Keratinocyte (primary cell): ENCODE measurements around the gene SLC44A1. TPM values are rescaled to one million over a fixed set of nuclear protein-coding genes. Genes with fewer than 3 reads are reported as not detected.

Source experiments
- DNase-seq: peaks from one replicate; pipeline ENCODE4 v3.0.0-alpha.2; 2011; ENCODE audit warnings: low read depth, missing footprints, low spot score
- FAIRE-seq: peaks from 2 replicates; lab custom pipeline; 2011; peaks lifted over from hg19 to GRCh38; lab: Jason Lieb, UNC
- H2AFZ ChIP-seq: 2 replicates; pipeline ENCODE4 v1.6.0; 2012; ENCODE audit warnings: low read length, control low read depth, inconsistent platforms; ENCODE audit not compliant: control insufficient read depth
- H3K27ac ChIP-seq: 2 replicates; pipeline ENCODE4 v1.5.1; 2011; ENCODE audit warnings: low read length; ENCODE audit not compliant: control insufficient read depth, insufficient read depth
- H3K27me3 ChIP-seq: 3 replicates; pipeline ENCODE4 v1.6.0; 2011; ENCODE audit warnings: low read length; ENCODE audit not compliant: control insufficient read depth, insufficient read depth; ENCODE audit errors: extremely low read depth
- H3K36me3 ChIP-seq, 2 experiments: 2 replicates in 1 of 2; 3 replicates in 1 of 2; pipeline ENCODE4 v1.5.1; 2011; ENCODE audit warnings: low read length in 2 of 2, mild to moderate bottlenecking in 1 of 2; ENCODE audit not compliant: control insufficient read depth in 2 of 2, insufficient read depth in 2 of 2; ENCODE audit errors: extremely low read depth in 1 of 2
- H3K4me1 ChIP-seq: 3 replicates; pipeline ENCODE4 v1.5.1; 2011; ENCODE audit warnings: low read length; ENCODE audit not compliant: control insufficient read depth, insufficient read depth; ENCODE audit errors: extremely low read depth
- H3K4me2 ChIP-seq: 3 replicates; pipeline ENCODE4 v1.6.0; 2011; ENCODE audit warnings: low read depth, low read length; ENCODE audit not compliant: control insufficient read depth, insufficient read depth; ENCODE audit errors: extremely low read depth
- H3K4me3 ChIP-seq, 3 experiments: fragments of 200-600 bp in 1 of 3; sonication (generic) in 1 of 3; 2 replicates in 2 of 3; 3 replicates in 1 of 3; pipeline ENCODE4 v1.5.1; 2011 to 2016; ENCODE audit warnings: low read length in 3 of 3, mild to moderate bottlenecking in 3 of 3, control low read depth in 2 of 3, inconsistent platforms in 1 of 3, low read depth in 1 of 3, mixed read lengths in 1 of 3, mixed run types in 1 of 3, moderate library complexity in 1 of 3; ENCODE audit not compliant: control insufficient read depth in 2 of 3, insufficient read depth in 2 of 3; ENCODE audit errors: extremely low read depth in 1 of 3
- H3K79me2 ChIP-seq: 2 replicates; pipeline ENCODE4 v1.6.0; 2012; ENCODE audit warnings: low read length; ENCODE audit not compliant: control insufficient read depth, insufficient read depth
- H3K9ac ChIP-seq: 3 replicates; pipeline ENCODE4 v1.6.0; 2011; ENCODE audit warnings: low read length; ENCODE audit not compliant: control insufficient read depth, insufficient read depth; ENCODE audit errors: extremely low read depth
- H3K9me1 ChIP-seq: 3 replicates; pipeline ENCODE4 v1.6.0; 2011; ENCODE audit warnings: low read length; ENCODE audit not compliant: control insufficient read depth, insufficient read depth; ENCODE audit errors: extremely low read depth
- H3K9me3 ChIP-seq: 2 replicates; pipeline ENCODE4 v1.5.1; 2012; ENCODE audit warnings: low read depth, low read length; ENCODE audit not compliant: control insufficient read depth
- H4K20me1 ChIP-seq: 3 replicates; pipeline ENCODE4 v1.6.0; 2011; ENCODE audit warnings: low read length; ENCODE audit not compliant: control insufficient read depth, insufficient read depth; ENCODE audit errors: extremely low read depth
- CTCF ChIP-seq, 3 experiments: IDR thresholded peaks in 1 of 3; conservative IDR thresholded peaks in 1 of 3; optimal IDR thresholded peaks in 1 of 3; 2 replicates in 2 of 3; 3 replicates in 1 of 3; pipeline versions ENCODE3 to v1.5.1; 2011; ENCODE audit warnings: low read length in 3 of 3, mild to moderate bottlenecking in 3 of 3, moderate library complexity in 2 of 3, control low read depth in 1 of 3, inconsistent platforms in 1 of 3; ENCODE audit not compliant: insufficient read depth in 2 of 3; ENCODE audit errors: extremely low read depth in 1 of 3
- EZH2 ChIP-seq: IDR thresholded peaks from one replicate; pipeline ENCODE4 v1.6.1; 2012; ENCODE audit warnings: inconsistent platforms, mild to moderate bottlenecking, low read length, moderate library complexity
- dilution Hi-C: fragments of 300-500 bp; cut with MboI; formaldehyde crosslinking; loops from one replicate; pipeline ENCODE4 v1.7.0; 2020; ENCODE audit warnings: low sequenced_read_pairs; ENCODE audit not compliant: extremely low pct_ligation_motif_present
- polyA plus RNA-seq, 5 experiments: library from polyadenylated mRNA; depleted of rRNA in 3 of 5; stranded (reverse) in 3 of 5; stranded (forward) in 1 of 5; unstranded in 1 of 5; fragments of >200 nt; gene quantifications; 1 replicate in 1 of 5; 2 replicates in 3 of 5; 3 replicates in 1 of 5; pipeline versions ENCODE4 v1.2.1 to v1.2.3, GENCODE V29; 2011 to 2012; ENCODE audit warnings: missing spikeins in 2 of 5, low read depth in 1 of 5, low replicate concordance in 1 of 5

The SLC44A1 gene
- polyA plus RNA-seq, 1 donor (not counting 4 experiments of a cell fraction or from before 2014, with no cell fraction given): 22.9 TPM

GRCh38 chr9:105439428-105439827, 195.0 kb downstream of the SLC44A1 start:
- Histone ChIP-seq H3K4me1 (peaks cover 2% of the 10 kb centered on the region), H3K36me3 (no peaks in the 10 kb centered on the region), H3K9me3 (no peaks in the 10 kb centered on the region), H3K9me1 (no peaks in the 10 kb centered on the region), H3K79me2 (no peaks in the 10 kb centered on the region), H3K4me3 (no peak overlapping the region), H3K4me2 (no peak overlapping the region), H3K9ac (no peak overlapping the region), H4K20me1 (no peaks in the 10 kb centered on the region), H3K27me3 (no peaks in the 10 kb centered on the region), H2AFZ (no peak overlapping the region), H3K27ac (no peak overlapping the region)
- dilution Hi-C loops: no loop called here
- TF ChIP-seq EZH2 (no peak), CTCF (optimal IDR thresholded peaks at IDR 0.05 in 1 of 3, IDR thresholded peaks at IDR 0.05 in 1 of 3, conservative IDR thresholded peaks at IDR 0.05 in 1 of 3; ENCODE audit: extremely low read depth in 1 of 3, insufficient read depth in 2 of 3, low read length in 3 of 3) (no peak)
- FAIRE-seq: no peak
- no peak for DNase-seq

GRCh38 chr9:105441616-105442160, 197.2 kb downstream of the SLC44A1 start:
- dilution Hi-C loops: no loop called here
- DNase-seq: no peak
- TF ChIP-seq CTCF (optimal IDR thresholded peaks at IDR 0.05 in 1 of 3, IDR thresholded peaks at IDR 0.05 in 1 of 3, conservative IDR thresholded peaks at IDR 0.05 in 1 of 3; ENCODE audit: extremely low read depth in 1 of 3, insufficient read depth in 2 of 3, low read length in 3 of 3) (no peak), EZH2 (no peak)
- Histone ChIP-seq H3K9me3 (no peaks in the 10 kb centered on the region), H4K20me1 (no peaks in the 10 kb centered on the region), H3K79me2 (no peaks in the 10 kb centered on the region), H3K4me1 (peaks cover 3% of the 10 kb centered on the region), H3K27me3 (no peaks in the 10 kb centered on the region), H3K4me3 (no peak overlapping the region), H2AFZ (no peak overlapping the region), H3K36me3 (no peaks in the 10 kb centered on the region), H3K27ac (no peak overlapping the region), H3K4me2 (no peak overlapping the region), H3K9me1 (no peaks in the 10 kb centered on the region), H3K9ac (no peak overlapping the region)
- FAIRE-seq: no peak
